CD4-positive, alpha-beta T cell treated with Interleukin-6 for 4 hours (primary cell): ENCODE results near the gene CHST11.
"Not testable (repeated sequence)": the region's sequence is repeated elsewhere in the genome, so short reads cannot be mapped to it uniquely, and the experiment has no call there.

Experiments
- DNase-seq: peaks from one replicate; pipeline ENCODE4 v3.0.0-alpha.2; 2020; ENCODE audit warnings: mixed read lengths

The CHST11 gene

GRCh38 chr12:104506676-104507401 is 50.1 kb downstream of the CHST11 start:
- DNase-seq, result no peak

GRCh38 chr12:104507672-104508071 is 50.9 kb downstream of the CHST11 start:
- DNase-seq, result no peak

- no peak for DNase-seq
Measured at GRCh38 chr12:104508752-104509446, 52.2 kb downstream of the CHST11 start.

GRCh38 chr12:104510145-104510872 is 53.6 kb downstream of the CHST11 start:
- no peak for DNase-seq

- DNase-seq, result no peak
Measured at GRCh38 chr12:104510873-104511440, 54.2 kb downstream of the CHST11 start.

GRCh38 chr12:104513681-104514080 is 56.9 kb downstream of the CHST11 start:
- DNase-seq, result no peak

- no peak for DNase-seq
Measured at GRCh38 chr12:104514092-104514810, 57.5 kb downstream of the CHST11 start.

- DNase-seq, result no peak
Measured at GRCh38 chr12:104515899-104516298, 59.2 kb downstream of the CHST11 start.

- DNase-seq, result no peak
Measured at GRCh38 chr12:104516821-104517220, 60.1 kb downstream of the CHST11 start.

- DNase-seq, result no peak
Measured at GRCh38 chr12:104517880-104518279, 61.1 kb downstream of the CHST11 start.

GRCh38 chr12:104519190-104520019 is 62.7 kb downstream of the CHST11 start:
- peak; percentile 28 for DNase-seq

- no peak for DNase-seq
Measured at GRCh38 chr12:104520242-104520900, 63.6 kb downstream of the CHST11 start.

- DNase-seq, result no peak
Measured at GRCh38 chr12:104521731-104522130, 65.0 kb downstream of the CHST11 start.

GRCh38 chr12:104522985-104523722 is 66.4 kb downstream of the CHST11 start:
- no peak for DNase-seq

- DNase-seq, result no peak
Measured at GRCh38 chr12:104524034-104524832, 67.5 kb downstream of the CHST11 start.

GRCh38 chr12:104526320-104526719 is 69.6 kb downstream of the CHST11 start:
- DNase-seq, result no peak

- no peak for DNase-seq
Measured at GRCh38 chr12:104526751-104527150, 70.0 kb downstream of the CHST11 start.

- DNase-seq, result not testable (repeated sequence)
Measured at GRCh38 chr12:104527653-104528052, 70.9 kb downstream of the CHST11 start.

- no peak for DNase-seq
Measured at GRCh38 chr12:104529130-104529874, 72.6 kb downstream of the CHST11 start.
